Measurements from ENCODE around the gene PTTG1IP2. TPM values are rescaled to one million over a fixed set of nuclear protein-coding genes. Genes with fewer than 3 reads are reported as not detected.

PTTG1IP2 gene
- total and polyA plus RNA-seq, 10 of the 15 experiments (the other 5 are each of a cell fraction or from before 2014, with no cell fraction given): not detected

DNA sequence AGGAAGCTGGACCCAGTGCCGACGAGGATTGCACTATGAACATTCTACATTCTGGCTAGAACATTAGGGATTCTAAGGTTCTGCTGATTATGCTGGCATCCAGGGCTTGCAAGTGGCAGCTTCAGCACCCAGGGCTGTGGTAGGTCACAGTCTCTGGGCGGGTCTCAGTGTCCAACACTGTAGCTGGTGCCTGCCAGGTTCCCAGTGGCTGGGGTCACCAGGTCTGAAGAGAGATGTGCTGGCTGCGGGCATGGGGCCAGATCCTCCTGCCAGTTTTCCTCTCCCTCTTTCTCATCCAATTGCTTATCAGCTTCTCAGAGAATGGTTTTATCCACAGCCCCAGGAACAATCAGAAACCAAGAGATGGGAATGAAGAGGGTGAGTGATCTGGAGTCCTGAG is at the start of gene PTTG1IP2 (continued):
- TF ChIP-seq, protein P1, sequence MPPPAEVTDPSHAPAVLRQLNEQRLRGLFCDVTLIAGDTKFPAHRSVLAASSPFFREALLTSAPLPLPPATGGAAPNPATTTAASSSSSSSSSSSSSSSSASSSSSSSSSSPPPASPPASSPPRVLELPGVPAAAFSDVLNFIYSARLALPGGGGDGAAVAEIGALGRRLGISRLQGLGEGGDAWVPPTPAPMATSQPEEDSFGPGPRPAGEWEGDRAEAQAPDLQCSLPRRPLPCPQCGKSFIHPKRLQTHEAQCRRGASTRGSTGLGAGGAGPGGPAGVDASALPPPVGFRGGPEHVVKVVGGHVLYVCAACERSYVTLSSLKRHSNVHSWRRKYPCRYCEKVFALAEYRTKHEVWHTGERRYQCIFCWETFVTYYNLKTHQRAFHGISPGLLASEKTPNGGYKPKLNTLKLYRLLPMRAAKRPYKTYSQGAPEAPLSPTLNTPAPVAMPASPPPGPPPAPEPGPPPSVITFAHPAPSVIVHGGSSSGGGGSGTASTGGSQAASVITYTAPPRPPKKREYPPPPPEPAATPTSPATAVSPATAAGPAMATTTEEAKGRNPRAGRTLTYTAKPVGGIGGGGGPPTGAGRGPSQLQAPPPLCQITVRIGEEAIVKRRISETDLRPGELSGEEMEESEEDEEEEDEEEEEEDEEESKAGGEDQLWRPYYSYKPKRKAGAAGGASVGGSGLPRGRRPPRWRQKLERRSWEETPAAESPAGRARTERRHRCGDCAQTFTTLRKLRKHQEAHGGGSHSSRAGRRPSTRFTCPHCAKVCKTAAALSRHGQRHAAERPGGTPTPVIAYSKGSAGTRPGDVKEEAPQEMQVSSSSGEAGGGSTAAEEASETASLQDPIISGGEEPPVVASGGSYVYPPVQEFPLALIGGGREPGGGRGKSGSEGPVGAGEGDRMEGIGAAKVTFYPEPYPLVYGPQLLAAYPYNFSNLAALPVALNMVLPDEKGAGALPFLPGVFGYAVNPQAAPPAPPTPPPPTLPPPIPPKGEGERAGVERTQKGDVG (CRISPR knock-in tag; IDR thresholded peaks at IDR 0.05): no peak
- no peak for TF ChIP-seq NFYA (IDR thresholded peaks at IDR 0.05; ENCODE audit: borderline replicate concordance, low read depth, low read length)
- no peak for TF ChIP-seq NFXL1 (IDR thresholded peaks at IDR 0.05; ENCODE audit: borderline replicate concordance)
- no peak for TF ChIP-seq RAD51 (IDR thresholded peaks at IDR 0.05)
- TF ChIP-seq SREBF2 (IDR thresholded peaks at IDR 0.05; ENCODE audit: low read length): no peak
- TF ChIP-seq, protein P2, sequence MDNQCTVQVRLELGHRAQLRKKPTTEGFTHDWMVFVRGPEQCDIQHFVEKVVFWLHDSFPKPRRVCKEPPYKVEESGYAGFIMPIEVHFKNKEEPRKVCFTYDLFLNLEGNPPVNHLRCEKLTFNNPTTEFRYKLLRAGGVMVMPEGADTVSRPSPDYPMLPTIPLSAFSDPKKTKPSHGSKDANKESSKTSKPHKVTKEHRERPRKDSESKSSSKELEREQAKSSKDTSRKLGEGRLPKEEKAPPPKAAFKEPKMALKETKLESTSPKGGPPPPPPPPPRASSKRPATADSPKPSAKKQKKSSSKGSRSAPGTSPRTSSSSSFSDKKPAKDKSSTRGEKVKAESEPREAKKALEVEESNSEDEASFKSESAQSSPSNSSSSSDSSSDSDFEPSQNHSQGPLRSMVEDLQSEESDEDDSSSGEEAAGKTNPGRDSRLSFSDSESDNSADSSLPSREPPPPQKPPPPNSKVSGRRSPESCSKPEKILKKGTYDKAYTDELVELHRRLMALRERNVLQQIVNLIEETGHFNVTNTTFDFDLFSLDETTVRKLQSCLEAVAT (IDR thresholded peaks at IDR 0.05): no peak
- no peak for TF ChIP-seq ZSCAN29 (IDR thresholded peaks at IDR 0.05)
- no peak for TF ChIP-seq CBFB (IDR thresholded peaks at IDR 0.05; ENCODE audit: low read depth)
- no peak for TF ChIP-seq JUNB (IDR thresholded peaks at IDR 0.05)

DNA sequence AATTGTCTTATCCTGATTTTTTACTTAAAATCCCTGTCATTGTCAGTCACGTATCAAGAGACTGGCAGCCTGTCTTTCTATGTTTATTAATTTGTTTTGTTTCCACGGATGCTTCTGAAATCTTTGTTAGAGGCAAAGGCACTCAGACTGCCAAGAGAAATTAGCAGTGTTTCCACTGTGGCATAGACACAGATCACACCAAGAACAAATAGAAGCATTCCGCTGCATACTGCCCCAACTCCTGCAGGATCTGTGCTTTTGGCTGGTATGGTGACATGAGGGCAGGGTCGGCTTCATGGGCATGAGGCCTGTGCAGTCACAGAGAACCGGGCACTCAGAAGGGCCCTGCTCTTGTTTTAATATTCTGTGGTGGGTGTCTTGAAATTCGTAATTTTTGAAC is 47.8 kb upstream of the PTTG1IP2 start:
- POLR2A ChIA-PET: no interaction called here
- CTCF ChIA-PET: interaction anchor here (1.1 to 3.5 kb wide), 5 partner anchors 11 to 158 kb away, joined by 3 to 19 read pairs (median 8); no protein-coding TSS in a partner anchor
- in situ Hi-C loops (cut with MboI): no loop called here
- TF ChIP-seq NFYB (IDR thresholded peaks at IDR 0.05; ENCODE audit: insufficient read depth, low read depth, low read length) (no peak), HSF1 (IDR thresholded peaks at IDR 0.05; ENCODE audit: low read depth, low read length) (no peak), NR2C1 (IDR thresholded peaks at IDR 0.05) (no peak), MXI1 (IDR thresholded peaks at IDR 0.05; ENCODE audit: low read depth, low read length) (no peak), CEBPB (IDR thresholded peaks at IDR 0.05; ENCODE audit: borderline replicate concordance in 1 of 2, low read depth in 2 of 2, low read length in 2 of 2) (no peak), ZNF622 (IDR thresholded peaks at IDR 0.05) (no peak), RB1 (IDR thresholded peaks at IDR 0.05; ENCODE audit: borderline replicate concordance) (no peak), NFIC (IDR thresholded peaks at IDR 0.05; ENCODE audit: low read depth, low read length) (no peak)
- TF ChIP-seq, protein P2 (IDR thresholded peaks at IDR 0.05): no peak

More for the DNA sequence above, 47.8 kb upstream of the PTTG1IP2 start:
- no peaks in the 10 kb centered on the region for H3K9me3 ChIP-seq (replicated peaks; ENCODE audit: control insufficient read depth, insufficient read depth, low read length)
- no peak overlapping the region for H2AFZ ChIP-seq (ENCODE audit: control insufficient read depth, low read depth, low read length)
- H3K36me3 ChIP-seq (ENCODE audit: control insufficient read depth in 2 of 2, insufficient read depth in 2 of 2, low read length in 1 of 2): no peaks in the 10 kb centered on the region
- ChIA-PET RAD21 (ENCODE audit: unreplicated experiment) (interaction anchor here (1.2 kb wide), 1 partner anchor 18 kb away, joined by 5 read pairs; the partner anchor contains the start of gene CLDN12), SMC1A (ENCODE audit: uncharacterized antibody, unreplicated experiment) (interaction anchor here (0.7 to 2.7 kb wide), 6 partner anchors 8 to 269 kb away, joined by 3 to 20 read pairs (median 4); no protein-coding TSS in a partner anchor)
- no peaks in the 10 kb centered on the region for H3K27me3 ChIP-seq (replicated peaks in 1 of 2; ENCODE audit: control insufficient read depth in 2 of 2, insufficient read depth in 2 of 2, low read length in 1 of 2)
- 68% methylated on average over 6 of the region's 6 CpGs for WGBS (ENCODE audit: insufficient coverage, insufficient replicate concordance, low lambda C conversion rate, missing lambda C conversion rate)
- H3K4me3 ChIP-seq: no peak overlapping the region
- intact Hi-C loops (cut with micrococcal nuclease; ENCODE audit: unreplicated experiment): no loop called here
- no peak overlapping the region for H3K27ac ChIP-seq (ENCODE audit: control insufficient read depth, insufficient read depth)
- no peak for ATAC-seq
- H4K20me1 ChIP-seq (ENCODE audit: control insufficient read depth, insufficient read depth): no peaks in the 10 kb centered on the region
- no peak for FAIRE-seq
- H3K9ac ChIP-seq (ENCODE audit: control insufficient read depth, insufficient read depth, low read length): no peak overlapping the region
- peaks cover 10% of the 10 kb centered on the region for H3K4me1 ChIP-seq (ENCODE audit: control insufficient read depth, insufficient read depth, low read length)
- H3K4me2 ChIP-seq (ENCODE audit: control insufficient read depth, insufficient read depth): no peak overlapping the region
- DNase-seq (ENCODE audit: low read depth, low spot score): no peak
- no peaks in the 10 kb centered on the region for H3K79me2 ChIP-seq (ENCODE audit: control insufficient read depth, insufficient read depth, low read length)
- BruUV-seq (replicated peaks): no TSS peak
